HCEC 1CT (cell line): ENCODE data around the gene VTA1.
A peak's percentile ranks its signal among the peaks of the same experiment; 100 is the strongest.
"Not testable (repeated sequence)": the region's sequence is repeated elsewhere in the genome, so short reads cannot be mapped to it uniquely, and the experiment has no call there.

Experiments
- DNase-seq: peaks from one replicate; pipeline ENCODE4 v3.0.0-alpha.2; 2017

Gene VTA1

GRCh38 chr6:142229518-142230270 lies 82.6 kb downstream of the VTA1 start:
- not testable (repeated sequence) for DNase-seq

GRCh38 chr6:142232206-142233044 lies 85.4 kb downstream of the VTA1 start:
- peak; percentile 61 for DNase-seq

GRCh38 chr6:142233945-142234682 lies 87.1 kb downstream of the VTA1 start:
- no peak for DNase-seq

GRCh38 chr6:142235272-142235671 lies 88.2 kb downstream of the VTA1 start:
- DNase-seq, result no peak

- no peak for DNase-seq
Measured at GRCh38 chr6:142235791-142236190, 88.7 kb downstream of the VTA1 start.

- DNase-seq, result no peak
Measured at GRCh38 chr6:142236691-142237090, 89.6 kb downstream of the VTA1 start.

GRCh38 chr6:142238881-142239280 lies 91.8 kb downstream of the VTA1 start:
- DNase-seq, result no peak

GRCh38 chr6:142240179-142240578 lies 93.1 kb downstream of the VTA1 start:
- DNase-seq, result no peak

- no peak for DNase-seq
Measured at GRCh38 chr6:142241061-142241460, 94.0 kb downstream of the VTA1 start.

GRCh38 chr6:142242269-142242668 lies 95.2 kb downstream of the VTA1 start:
- no peak for DNase-seq

GRCh38 chr6:142246960-142247359 lies 99.9 kb downstream of the VTA1 start:
- DNase-seq, result no peak

- no peak for DNase-seq
Measured at GRCh38 chr6:142249266-142249665, 102.2 kb downstream of the VTA1 start.

GRCh38 chr6:142251930-142252445 lies 104.9 kb downstream of the VTA1 start:
- DNase-seq, result no peak

GRCh38 chr6:142254513-142254912 lies 107.5 kb downstream of the VTA1 start:
- DNase-seq, result no peak

GRCh38 chr6:142255785-142256184 lies 108.7 kb downstream of the VTA1 start:
- no peak for DNase-seq

- no peak for DNase-seq
Measured at GRCh38 chr6:142258305-142258704, 111.2 kb downstream of the VTA1 start.

- DNase-seq, result no peak
Measured at GRCh38 chr6:142258757-142259156, 111.7 kb downstream of the VTA1 start.

GRCh38 chr6:142260748-142261147 lies 113.7 kb downstream of the VTA1 start:
- no peak for DNase-seq

GRCh38 chr6:142262231-142262630 lies 115.2 kb downstream of the VTA1 start:
- no peak for DNase-seq

- DNase-seq, result no peak
Measured at GRCh38 chr6:142265476-142265875, 118.4 kb downstream of the VTA1 start.

- no peak for DNase-seq
Measured at GRCh38 chr6:142266060-142266459, 119.0 kb downstream of the VTA1 start.

GRCh38 chr6:142271476-142271875 lies 124.4 kb downstream of the VTA1 start:
- no peak for DNase-seq
